GM04504 (cell line): ENCODE results near the gene WDR7.

ENCODE experiments used
- DNase-seq: peaks from one replicate; pipeline ENCODE4 v3.0.0-alpha.2; 2012; ENCODE audit warnings: low read depth

WDR7 gene

GRCh38 chr18:56722518-56722917 lies 71.4 kb downstream of the WDR7 start:
- DNase-seq, result no peak

- no peak for DNase-seq
Observed at GRCh38 chr18:56723068-56723467, 71.9 kb downstream of the WDR7 start.

- no peak for DNase-seq
Observed at GRCh38 chr18:56723706-56724105, 72.5 kb downstream of the WDR7 start.

- no peak for DNase-seq
Observed at GRCh38 chr18:56726906-56727305, 75.7 kb downstream of the WDR7 start.

GRCh38 chr18:56727399-56727798 lies 76.2 kb downstream of the WDR7 start:
- no peak for DNase-seq

- no peak for DNase-seq
Observed at GRCh38 chr18:56728741-56729140, 77.6 kb downstream of the WDR7 start.

- DNase-seq, result no peak
Observed at GRCh38 chr18:56738184-56738583, 87.0 kb downstream of the WDR7 start.

- no peak for DNase-seq
Observed at GRCh38 chr18:56739731-56740130, 88.6 kb downstream of the WDR7 start.

GRCh38 chr18:56740645-56741044 lies 89.5 kb downstream of the WDR7 start:
- no peak for DNase-seq

- no peak for DNase-seq
Observed at GRCh38 chr18:56741685-56742084, 90.5 kb downstream of the WDR7 start.

- no peak for DNase-seq
Observed at GRCh38 chr18:56743115-56743514, 92.0 kb downstream of the WDR7 start.

GRCh38 chr18:56747032-56747658 lies 96.0 kb downstream of the WDR7 start:
- DNase-seq, result no peak

GRCh38 chr18:56747857-56748256 lies 96.7 kb downstream of the WDR7 start:
- DNase-seq, result no peak

- DNase-seq, result no peak
Observed at GRCh38 chr18:56748698-56749268, 97.6 kb downstream of the WDR7 start.

GRCh38 chr18:56756966-56757365 lies 105.8 kb downstream of the WDR7 start:
- DNase-seq, result no peak

GRCh38 chr18:56770097-56770496 lies 118.9 kb downstream of the WDR7 start:
- DNase-seq, result no peak

- DNase-seq, result no peak
Observed at GRCh38 chr18:56770873-56771272, 119.7 kb downstream of the WDR7 start.

GRCh38 chr18:56775701-56776100 lies 124.5 kb downstream of the WDR7 start:
- no peak for DNase-seq

- DNase-seq, result no peak
Observed at GRCh38 chr18:56787390-56787789, 136.2 kb downstream of the WDR7 start.

- no peak for DNase-seq
Observed at GRCh38 chr18:56789004-56789888, 138.1 kb downstream of the WDR7 start.

- no peak for DNase-seq
Observed at GRCh38 chr18:56789889-56790180, 138.7 kb downstream of the WDR7 start.

GRCh38 chr18:56795381-56795780 lies 144.2 kb downstream of the WDR7 start:
- no peak for DNase-seq

GRCh38 chr18:56799756-56800155 lies 148.6 kb downstream of the WDR7 start:
- DNase-seq, result no peak
